HT-29 (cell line): ENCODE data around the gene PPM1B. TPM values are rescaled to one million over a fixed set of nuclear protein-coding genes. Genes with fewer than 3 reads are reported as not detected.
A peak's percentile ranks its signal among the peaks of the same experiment; 100 is the strongest.
"Not testable (repeated sequence)": the region's sequence is repeated elsewhere in the genome, so short reads cannot be mapped to it uniquely, and the experiment has no call there.

ENCODE experiments used
- DNase-seq: peaks from one replicate; pipeline ENCODE4 v3.0.0-alpha.2; 2015; ENCODE audit warnings: low spot score
- total RNA-seq: library from RNA; depleted of rRNA; stranded (reverse); fragments of >200 nt; shearing (Covaris generic); gene quantifications from 2 replicates; pipeline ENCODE4 v1.2.3, GENCODE V29; 2014

Gene PPM1B
- total RNA-seq, 1 experiment from 2014 or later: 21.7 TPM

- DNase-seq: no peak
Measured at GRCh38 chr2:44200759-44201158, 32.1 kb downstream of the PPM1B start.

GRCh38 chr2:44201648-44202165 lies 33.0 kb downstream of the PPM1B start:
- DNase-seq: no peak

- no peak for DNase-seq
Measured at GRCh38 chr2:44203542-44203941, 34.9 kb downstream of the PPM1B start.

- no peak for DNase-seq
Measured at GRCh38 chr2:44205169-44205568, 36.5 kb downstream of the PPM1B start.

- no peak for DNase-seq
Measured at GRCh38 chr2:44207102-44207501, 38.4 kb downstream of the PPM1B start.

- not testable (repeated sequence) for DNase-seq
Measured at GRCh38 chr2:44207648-44208047, 39.0 kb downstream of the PPM1B start.

- DNase-seq: no peak
Measured at GRCh38 chr2:44210362-44210761, 41.7 kb downstream of the PPM1B start.

GRCh38 chr2:44211183-44211582 lies 42.5 kb downstream of the PPM1B start:
- no peak for DNase-seq

GRCh38 chr2:44212302-44212701 lies 43.6 kb downstream of the PPM1B start:
- DNase-seq: no peak

GRCh38 chr2:44215827-44216226 lies 47.2 kb downstream of the PPM1B start:
- DNase-seq: peak; percentile 10

- no peak for DNase-seq
Measured at GRCh38 chr2:44218771-44219170, 50.1 kb downstream of the PPM1B start.

- no peak for DNase-seq
Measured at GRCh38 chr2:44226753-44227152, 58.1 kb downstream of the PPM1B start.

GRCh38 chr2:44230378-44230777 lies 61.7 kb downstream of the PPM1B start:
- DNase-seq: no peak

- peak; percentile 32 for DNase-seq
Measured at GRCh38 chr2:44233450-44234128, 64.9 kb downstream of the PPM1B start.

- no peak for DNase-seq
Measured at GRCh38 chr2:44237221-44237620, 68.5 kb downstream of the PPM1B start.

- no peak for DNase-seq
Measured at GRCh38 chr2:44242904-44243303, 74.2 kb downstream of the PPM1B start.

- peak; percentile 94 for DNase-seq
Measured at GRCh38 chr2:44244135-44244871, 75.6 kb downstream of the PPM1B start.

GRCh38 chr2:44245083-44245861 lies 76.6 kb downstream of the PPM1B start:
- peak; percentile 75 for DNase-seq

GRCh38 chr2:44246436-44246835 lies 77.8 kb downstream of the PPM1B start:
- no peak for DNase-seq

GRCh38 chr2:44246840-44247369 lies 78.2 kb downstream of the PPM1B start:
- no peak for DNase-seq

- DNase-seq: peak; percentile 41
Measured at GRCh38 chr2:44247924-44248323, 79.2 kb downstream of the PPM1B start.

GRCh38 chr2:44249269-44249668 lies 80.6 kb downstream of the PPM1B start:
- DNase-seq: not testable (repeated sequence)
